Fibroblast of lung (primary cell): ENCODE data around the gene MAGEB16.

ENCODE experiments used
- CTCF ChIP-seq, 2 donors: IDR thresholded peaks in 1 of 2; conservative IDR thresholded peaks in 1 of 2; 1 replicate in 1 of 2; 2 replicates in 1 of 2; pipeline ENCODE4 v1.5.1; 2011 to 2012; ENCODE audit warnings: low read length in 2 of 2, control low read depth in 1 of 2, inconsistent platforms in 1 of 2, low read depth in 1 of 2, mild to moderate bottlenecking in 1 of 2
- EZH2 ChIP-seq: IDR thresholded peaks from 2 replicates; pipeline ENCODE4 v1.5.1; 2012; ENCODE audit warnings: low read length, control low read depth, mild to moderate bottlenecking; ENCODE audit errors: missing control alignments

GRCh38 chrX:35786271-35786670 lies 11.9 kb upstream of the MAGEB16 start:
- TF ChIP-seq CTCF (conservative IDR thresholded peaks at IDR 0.05 in 1 of 2, IDR thresholded peaks at IDR 0.05 in 1 of 2; ENCODE audit: low read depth in 1 of 2, low read length in 2 of 2) (no peak), EZH2 (no peak)
